Esophagus squamous epithelium (tissue), 5 donors: ENCODE measurements around the gene ATP1B3. TPM values are rescaled to one million over a fixed set of nuclear protein-coding genes. Genes with fewer than 3 reads are reported as not detected.
A peak's percentile ranks its signal among the peaks of the same experiment; 100 is the strongest.

Experiments used
- DNase-seq: peaks from one replicate; lab custom pipeline; 2025; lab: John Stamatoyannopoulos, UW
- H3K27ac ChIP-seq, 4 donors: fragments of 200-600 bp; sonication (generic); one replicate each; pipeline ENCODE4 v1.5.1; 2016 to 2019; ENCODE audit warnings: mild to moderate bottlenecking in 1 of 4
- H3K27me3 ChIP-seq, 4 donors: fragments of 200-600 bp; sonication (generic); 1 replicate in 3 of 4; 2 replicates in 1 of 4; pipeline versions ENCODE4 v1.5.1 to v1.6.0; 2017 to 2021; ENCODE audit warnings: antibody characterized with exemption in 1 of 4
- H3K36me3 ChIP-seq, 3 donors: fragments of 200-600 bp; sonication (generic); one replicate each; pipeline ENCODE4 v1.5.1; 2016 to 2019
- H3K4me1 ChIP-seq, 3 donors: fragments of 200-600 bp; sonication (generic); one replicate each; pipeline ENCODE4 v1.5.1; 2017 to 2019
- H3K4me3 ChIP-seq, 4 donors: fragments of 200-600 bp; sonication (generic); 1 replicate in 3 of 4; 2 replicates in 1 of 4; pipeline ENCODE4 v1.5.1; 2016 to 2019; ENCODE audit warnings: mild to moderate bottlenecking in 2 of 4, moderate library complexity in 1 of 4
- H3K9me3 ChIP-seq, 3 donors: fragments of 200-600 bp; sonication (generic); one replicate each; pipeline ENCODE4 v1.5.1; 2016 to 2019
- CTCF ChIP-seq, 6 experiments: fragments of 450-650 bp in 4 of 6; fragments of 200-600 bp in 2 of 6; sonication (generic) in 2 of 6; IDR thresholded peaks; one replicate each; pipeline ENCODE4 v1.5.1; 2016 to 2019; ENCODE audit warnings: antibody characterized with exemption in 6 of 6, mild to moderate bottlenecking in 4 of 6, moderate library complexity in 4 of 6
- POLR2A ChIP-seq, 4 donors: fragments of 450-650 bp; IDR thresholded peaks; one replicate each; pipeline ENCODE4 v1.6.1; 2017; ENCODE audit warnings: antibody characterized with exemption in 4 of 4, mild to moderate bottlenecking in 4 of 4, moderate library complexity in 3 of 4
- WGBS, 2 donors: methylation state at CpG; one replicate each; pipeline ENCODE4 v1.1.5; 2018; 5-methylcytosine and 5-hydroxymethylcytosine counted together
- intact Hi-C: fragments of 100-400 bp; cut with DNase I; formaldehyde crosslinking; loops from one replicate; pipeline ENCODE4 v1.15.0; 2022
- total RNA-seq, 4 donors: library from RNA; depleted of rRNA; stranded (reverse); fragments of >200 nt; gene quantifications; one replicate each; pipeline ENCODE4 v1.1.0, GENCODE V29; 2016
- donor health status: DM: yes; HTN: yes; CAD: no.

Gene ATP1B3
- total RNA-seq: 100 to 1,000 TPM in 3 of 4 donors, 10 to 100 TPM in 1; 61.0 to 160 (median 126) TPM

GRCh38 chr3:141876381-141876890 is at the start of gene ATP1B3:
Gene ATP1B3 (plus strand): TSS chr3:141876643. CDS start chr3:141876802, 159 bp downstream.
- peak; percentile 30 for DNase-seq
- H3K36me3 ChIP-seq: no peaks in the 10 kb centered on the region
- intact Hi-C loops: loop anchor here (2.0 kb wide), 1 partner anchor 138 kb away; the partner anchor contains the start of gene RNF7

GRCh38 chr3:141828487-141828886 is 48.0 kb upstream of the ATP1B3 start:
- intact Hi-C loops: no loop called here
- H3K36me3 ChIP-seq: no peaks in the 10 kb centered on the region
- no peak for DNase-seq
- no peaks in the 10 kb centered on the region for H3K9me3 ChIP-seq
- H3K4me1 ChIP-seq: peaks cover 7 to 71% (median 34%) of the 10 kb centered on the region in 3 donors
- no peaks in the 10 kb centered on the region for H3K27me3 ChIP-seq
- H3K4me3 ChIP-seq: no peak overlapping the region
- peak overlapping the region; percentile 69 to 87 (median 74) for H3K27ac ChIP-seq
- TF ChIP-seq POLR2A (IDR thresholded peaks at IDR 0.05): no peak
- no peak for TF ChIP-seq CTCF (IDR thresholded peaks at IDR 0.05)

More at GRCh38 chr3:141876381-141876890, at the start of gene ATP1B3:
- peak in 3 of 4 donors; percentile 77 to 96 (median 93) for TF ChIP-seq POLR2A (IDR thresholded peaks at IDR 0.05)
- TF ChIP-seq CTCF (IDR thresholded peaks at IDR 0.05): peak in 1 of 6 experiments; percentile 15
- Histone ChIP-seq H3K4me1 (peaks cover 16 to 53% (median 20%) of the 10 kb centered on the region in 3 donors), H3K4me3 (peak within 1 kb of the TSS; percentile 86 to 98 (median 94)), H3K9me3 (no peaks in the 10 kb centered on the region), H3K27me3 (no peaks in the 10 kb centered on the region), H3K27ac (peak within 1 kb of the TSS; percentile 98 to 100 (median 100))
- 0% methylated on average over 2 of the region's 69 CpGs; no CpG with 5 or more reads in 1 of the 2 donors for WGBS, 2 donors

- H3K4me1 ChIP-seq: peaks cover 7 to 74% (median 34%) of the 10 kb centered on the region in 3 donors
- H3K27me3 ChIP-seq: no peaks in the 10 kb centered on the region
- no peak overlapping the region for H3K4me3 ChIP-seq
- H3K27ac ChIP-seq: peak overlapping the region; percentile 69 to 87 (median 76)
- no peaks in the 10 kb centered on the region for H3K36me3 ChIP-seq
- peak in 1 of 6 experiments; percentile 18 for TF ChIP-seq CTCF (IDR thresholded peaks at IDR 0.05)
- TF ChIP-seq POLR2A (IDR thresholded peaks at IDR 0.05): no peak
- no peak for DNase-seq
- no peaks in the 10 kb centered on the region for H3K9me3 ChIP-seq
- intact Hi-C loops: no loop called here
- 20 to 49% methylated on average over 2 of the region's 2 CpGs for WGBS, 2 donors
Measured at GRCh38 chr3:141828890-141829289, 47.6 kb upstream of the ATP1B3 start.

- Histone ChIP-seq H3K27ac (peak overlapping the region; percentile 69 to 87 (median 76)), H3K36me3 (no peaks in the 10 kb centered on the region), H3K27me3 (no peaks in the 10 kb centered on the region), H3K4me1 (peaks cover 7 to 73% (median 34%) of the 10 kb centered on the region in 3 donors), H3K9me3 (no peaks in the 10 kb centered on the region), H3K4me3 (no peak overlapping the region)
- WGBS, 2 donors: 45 to 60% methylated on average over 4 to 6 of the region's 6 CpGs
- no peak for TF ChIP-seq CTCF (IDR thresholded peaks at IDR 0.05)
- no peak for TF ChIP-seq POLR2A (IDR thresholded peaks at IDR 0.05)
- intact Hi-C loops: no loop called here
- DNase-seq: no peak
Measured at GRCh38 chr3:141830508-141830907, 45.9 kb upstream of the ATP1B3 start.

GRCh38 chr3:141834292-141834691 is 42.2 kb upstream of the ATP1B3 start:
- Histone ChIP-seq H3K4me1 (peaks cover 0 to 47% (median 16%) of the 10 kb centered on the region in 3 donors), H3K9me3 (no peaks in the 10 kb centered on the region), H3K27me3 (no peaks in the 10 kb centered on the region), H3K36me3 (no peaks in the 10 kb centered on the region), H3K4me3 (no peak overlapping the region), H3K27ac (no peak overlapping the region)
- WGBS, 2 donors: 89 to 92% methylated on average over 3 of the region's 3 CpGs
- no peak for DNase-seq
- no peak for TF ChIP-seq POLR2A (IDR thresholded peaks at IDR 0.05)
- TF ChIP-seq CTCF (IDR thresholded peaks at IDR 0.05): no peak
- intact Hi-C loops: no loop called here
